Middle frontal gyrus (tissue), 1 donor: ENCODE results near the gene CCNT1.
"Not testable (repeated sequence)": the region's sequence is repeated elsewhere in the genome, so short reads cannot be mapped to it uniquely, and the experiment has no call there.

Source experiments
- DNase-seq: peaks from one replicate; pipeline ENCODE4 v3.0.0-alpha.2; 2015; ENCODE audit warnings: low spot score; ENCODE audit errors: extremely low spot score

Gene CCNT1

DNA sequence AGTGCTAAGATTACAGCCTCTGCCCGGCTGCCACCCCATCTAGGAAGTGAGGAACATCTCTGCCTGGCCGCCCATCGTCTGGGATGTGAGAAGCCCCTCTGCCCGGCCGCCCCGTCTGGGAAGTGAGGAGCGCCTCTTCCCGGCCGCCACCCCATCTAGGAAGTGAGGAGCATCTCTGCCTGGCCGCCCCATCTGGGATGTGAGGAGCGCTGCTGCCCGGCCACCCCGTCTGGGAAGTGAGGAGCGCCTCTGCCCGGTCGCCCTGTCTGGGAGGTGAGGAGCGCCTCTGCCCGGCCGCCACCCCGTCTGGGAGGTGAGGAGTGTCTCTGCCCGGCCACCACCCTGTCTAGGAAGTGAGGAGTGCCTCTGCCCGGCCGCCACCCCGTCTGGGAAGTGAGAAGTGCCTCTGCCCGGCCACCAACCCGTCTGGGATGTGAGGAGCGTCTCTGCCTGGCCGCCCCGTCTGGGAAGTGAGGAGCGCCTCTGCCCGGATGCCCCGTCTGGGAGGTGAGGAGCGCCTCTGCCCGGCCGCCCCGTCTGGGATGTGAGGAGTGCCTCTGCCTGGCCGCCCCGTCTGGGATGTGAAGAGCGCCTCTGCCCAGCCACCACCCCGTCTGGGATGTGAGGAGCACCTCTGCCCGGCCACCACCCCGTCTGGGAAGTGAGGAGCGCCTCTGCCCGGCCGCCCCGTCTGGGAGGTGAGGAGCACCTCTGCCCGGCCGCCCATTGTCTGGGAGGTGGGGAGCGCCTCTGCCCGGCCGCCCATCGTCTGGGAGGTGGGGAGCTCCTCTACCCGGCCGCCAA is 74.6 kb downstream of the CCNT1 start:
- not testable (repeated sequence) for DNase-seq

DNA sequence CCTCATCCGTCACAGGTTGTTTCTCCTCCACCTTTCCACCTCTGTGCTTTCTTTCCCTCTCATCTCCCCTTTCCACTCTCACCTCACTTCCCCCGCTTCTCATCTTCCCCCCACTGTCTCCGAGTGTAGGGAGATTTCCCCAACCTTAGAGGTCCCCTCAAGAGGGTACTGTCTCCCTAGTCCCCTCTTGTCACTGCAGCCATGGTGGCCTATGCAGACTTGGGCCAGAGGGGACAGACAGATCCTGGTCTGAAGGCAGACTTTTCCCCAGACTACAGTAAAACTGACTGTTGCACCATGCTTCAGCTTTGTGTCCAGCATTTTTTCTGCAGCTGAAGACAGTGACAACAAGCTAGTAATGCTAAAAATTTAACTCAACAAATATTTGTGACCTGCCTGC is 75.7 kb downstream of the CCNT1 start:
- no peak for DNase-seq

DNA sequence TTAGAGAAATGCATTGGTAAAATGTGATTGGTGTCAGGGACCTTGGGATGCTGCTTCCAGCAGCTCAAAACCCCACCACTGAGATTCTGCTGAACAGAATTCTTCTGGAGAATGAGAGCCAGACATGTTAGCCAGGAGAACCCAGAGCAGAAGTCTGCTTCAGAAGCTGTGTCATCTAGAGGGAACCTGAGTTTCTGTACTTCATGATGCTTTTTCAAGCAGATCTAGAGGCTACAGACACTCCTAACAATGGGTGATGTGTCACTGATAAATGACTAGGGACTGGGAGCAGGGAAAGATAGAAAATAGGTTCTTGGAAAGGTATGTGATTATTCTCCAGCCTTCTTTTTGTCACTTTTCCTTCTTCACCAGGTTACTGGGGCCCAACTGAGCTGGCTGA is 76.1 kb downstream of the CCNT1 start:
- DNase-seq, result no peak
